H1 (cell line): ENCODE measurements around the gene PLEKHA1.

ENCODE experiments used
- ATF3 ChIP-seq: IDR thresholded peaks from 2 replicates; pipeline ENCODE4 v1.6.1; 2011; ENCODE audit warnings: low read depth, mild to moderate bottlenecking, low read length; ENCODE audit not compliant: insufficient read depth
- CBX5 ChIP-seq: fragments of 300-800, 300-1000 bp; sonication (generic); IDR thresholded peaks from 2 replicates; pipeline ENCODE4 v1.7.1; 2016; ENCODE audit warnings: antibody characterized with exemption, low read length, low read depth
- CTCF ChIP-seq, 3 experiments: IDR thresholded peaks; 1 replicate in 2 of 3; 2 replicates in 1 of 3; pipeline versions ENCODE4 v1.5.1 to v1.6.1; 2011; ENCODE audit warnings: low read length in 3 of 3, mild to moderate bottlenecking in 3 of 3, inconsistent platforms in 2 of 3, low read depth in 1 of 3, moderate library complexity in 1 of 3; ENCODE audit not compliant: insufficient read depth in 1 of 3; ENCODE audit errors: control extremely low read depth in 1 of 3
- FOSL1 ChIP-seq: IDR thresholded peaks from 2 replicates; pipeline ENCODE4 v1.6.1; 2011; ENCODE audit warnings: mild to moderate bottlenecking, low read depth, low read length, moderate library complexity; ENCODE audit not compliant: insufficient read depth
- JUN ChIP-seq: IDR thresholded peaks from 2 replicates; pipeline ENCODE4 v1.6.1; 2011; ENCODE audit warnings: low read depth, mild to moderate bottlenecking, improper control_type of control experiment, low read length
- PHF8 ChIP-seq: fragments of 200-600 bp; sonication (generic); conservative IDR thresholded peaks from 2 replicates; pipeline ENCODE4 v1.7.1; 2012; ENCODE audit warnings: low read depth, mild to moderate bottlenecking, inconsistent platforms, low read length, moderate library complexity
- POLR2A ChIP-seq, 2 experiments: IDR thresholded peaks; 1 replicate in 1 of 2; 2 replicates in 1 of 2; pipeline ENCODE4 v1.6.1; 2011; ENCODE audit warnings: low read depth in 2 of 2, low read length in 2 of 2, mild to moderate bottlenecking in 2 of 2; ENCODE audit errors: control extremely low read depth in 1 of 2
- POLR2AphosphoS5 ChIP-seq: IDR thresholded peaks from 2 replicates; pipeline ENCODE4 v1.6.1; 2011; ENCODE audit warnings: low read depth, low read length
- RAD21 ChIP-seq, 2 experiments: IDR thresholded peaks in 1 of 2; conservative IDR thresholded peaks in 1 of 2; 2 replicates each; pipeline ENCODE4 v1.6.1; 2011; ENCODE audit warnings: low read depth in 2 of 2, low read length in 2 of 2, improper control_type of control experiment in 1 of 2, inconsistent platforms in 1 of 2, mild to moderate bottlenecking in 1 of 2, moderate library complexity in 1 of 2
- RFX5 ChIP-seq: IDR thresholded peaks from 2 replicates; pipeline ENCODE4 v1.6.1; 2011; ENCODE audit warnings: low read depth, low read length, improper control_type of control experiment, borderline replicate concordance
- SP1 ChIP-seq: IDR thresholded peaks from 2 replicates; pipeline ENCODE4 v1.6.1; 2011; ENCODE audit warnings: low read depth, low read length
- TAF1 ChIP-seq: IDR thresholded peaks from 2 replicates; pipeline ENCODE4 v1.6.1; 2011; ENCODE audit warnings: mild to moderate bottlenecking, low read depth, low read length
- USF2 ChIP-seq: IDR thresholded peaks from 2 replicates; pipeline ENCODE4 v1.6.1; 2011; ENCODE audit warnings: low read length, improper control_type of control experiment

GRCh38 chr10:122445469-122445868 lies 71.0 kb downstream of the PLEKHA1 start:
- TF ChIP-seq PHF8 = no peak
- TF ChIP-seq CTCF (IDR thresholded peaks at IDR 0.05; ENCODE audit: control extremely low read depth in 1 of 3, insufficient read depth in 1 of 3, low read depth in 1 of 3, low read length in 3 of 3) = no peak
- no peak for TF ChIP-seq ATF3
- no peak for TF ChIP-seq FOSL1
- no peak for TF ChIP-seq POLR2A (IDR thresholded peaks at IDR 0.05; ENCODE audit: control extremely low read depth in 1 of 2, low read depth in 2 of 2, low read length in 2 of 2)
- no peak for TF ChIP-seq USF2
- no peak for TF ChIP-seq SP1
- no peak for TF ChIP-seq RFX5
- TF ChIP-seq POLR2AphosphoS5 = no peak
- no peak for TF ChIP-seq TAF1
- no peak for TF ChIP-seq RAD21 (IDR thresholded peaks at IDR 0.05 in 1 of 2, conservative IDR thresholded peaks at IDR 0.05 in 1 of 2; ENCODE audit: low read depth in 2 of 2, low read length in 2 of 2)
- TF ChIP-seq JUN = no peak
- TF ChIP-seq CBX5 = no peak
